GM18498 (cell line): ENCODE results near the gene CADPS.

Experiments
- ATAC-seq: cut with Tn5 transposase; IDR thresholded peaks from one replicate; pipeline ENCODE4 v1.9.1; 2021; ENCODE audit warnings: mild to moderate bottlenecking, moderate library complexity; ENCODE audit not compliant: unreplicated experiment

Gene CADPS

DNA sequence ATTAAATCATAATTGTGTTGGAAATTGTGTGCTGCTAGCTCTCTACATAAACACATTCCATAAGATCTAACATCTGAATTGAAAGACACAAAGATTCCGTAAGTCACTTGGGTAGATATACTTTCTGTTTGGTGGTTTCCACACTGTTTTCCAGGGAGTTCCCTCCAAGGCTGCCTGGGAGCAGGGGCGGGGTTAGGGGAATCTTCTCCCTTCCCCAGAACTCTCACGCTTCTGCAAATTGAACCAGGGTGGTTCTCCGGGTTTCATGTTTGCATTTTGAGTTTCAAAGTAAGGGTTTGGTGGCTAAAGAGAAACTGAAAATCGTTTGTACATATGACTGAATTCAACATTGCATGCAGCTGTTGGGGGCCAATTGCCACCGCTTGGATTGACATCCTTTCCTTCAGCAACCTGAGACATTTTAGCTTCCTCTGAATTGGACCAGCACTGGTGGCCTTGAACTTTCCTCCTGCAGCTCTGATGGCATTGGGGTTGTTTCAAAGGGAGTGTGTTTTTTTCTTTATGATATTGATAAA, 309.1 kb downstream of the CADPS start:
- no peak for ATAC-seq

- ATAC-seq: no peak
Measured at GRCh38 chr3:62562596-62562995, 312.6 kb downstream of the CADPS start.

DNA sequence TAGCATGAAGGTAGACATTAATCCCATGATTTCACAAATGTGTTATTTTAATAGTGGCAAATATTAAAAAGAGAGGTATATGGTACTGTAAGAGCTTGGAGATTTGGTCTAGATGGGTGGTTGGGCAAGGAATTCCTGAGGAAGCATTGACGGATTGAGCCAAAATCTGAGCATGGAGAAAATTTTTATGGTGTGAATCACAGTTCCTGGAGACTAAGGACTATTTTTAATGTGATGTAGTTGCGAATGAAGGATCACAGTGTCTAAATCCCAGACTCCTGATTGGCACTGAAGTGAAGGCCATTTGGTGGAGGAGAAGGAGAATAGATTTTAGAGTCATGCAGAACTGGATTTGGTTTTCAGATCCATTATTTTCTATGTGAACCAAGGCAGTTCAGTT, 313.2 kb downstream of the CADPS start:
- no peak for ATAC-seq

- no peak for ATAC-seq
Measured at GRCh38 chr3:62559831-62560445, 315.3 kb downstream of the CADPS start.

GRCh38 chr3:62558549-62559112, 316.6 kb downstream of the CADPS start:
- ATAC-seq: no peak

GRCh38 chr3:62557983-62558382, 317.2 kb downstream of the CADPS start:
- no peak for ATAC-seq

DNA sequence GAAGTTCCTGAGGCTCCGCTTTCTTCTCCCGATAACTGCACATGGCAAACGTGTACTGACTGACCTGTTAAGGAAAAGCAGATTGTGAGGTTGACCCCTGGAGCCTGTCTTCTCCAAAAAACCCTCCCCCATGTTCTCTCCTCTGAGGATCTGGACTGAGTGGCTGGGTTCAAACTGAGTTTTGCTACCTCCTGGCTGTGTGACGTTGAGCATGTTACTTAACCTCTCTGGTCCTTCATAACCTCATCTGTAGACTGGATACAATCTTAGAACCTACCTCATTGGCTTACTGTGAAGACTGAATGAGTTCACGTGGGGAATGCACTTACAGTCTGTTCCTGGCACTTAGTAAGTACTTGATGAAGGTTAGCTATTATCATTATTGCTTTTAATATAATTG, 317.8 kb downstream of the CADPS start:
- no peak for ATAC-seq

DNA sequence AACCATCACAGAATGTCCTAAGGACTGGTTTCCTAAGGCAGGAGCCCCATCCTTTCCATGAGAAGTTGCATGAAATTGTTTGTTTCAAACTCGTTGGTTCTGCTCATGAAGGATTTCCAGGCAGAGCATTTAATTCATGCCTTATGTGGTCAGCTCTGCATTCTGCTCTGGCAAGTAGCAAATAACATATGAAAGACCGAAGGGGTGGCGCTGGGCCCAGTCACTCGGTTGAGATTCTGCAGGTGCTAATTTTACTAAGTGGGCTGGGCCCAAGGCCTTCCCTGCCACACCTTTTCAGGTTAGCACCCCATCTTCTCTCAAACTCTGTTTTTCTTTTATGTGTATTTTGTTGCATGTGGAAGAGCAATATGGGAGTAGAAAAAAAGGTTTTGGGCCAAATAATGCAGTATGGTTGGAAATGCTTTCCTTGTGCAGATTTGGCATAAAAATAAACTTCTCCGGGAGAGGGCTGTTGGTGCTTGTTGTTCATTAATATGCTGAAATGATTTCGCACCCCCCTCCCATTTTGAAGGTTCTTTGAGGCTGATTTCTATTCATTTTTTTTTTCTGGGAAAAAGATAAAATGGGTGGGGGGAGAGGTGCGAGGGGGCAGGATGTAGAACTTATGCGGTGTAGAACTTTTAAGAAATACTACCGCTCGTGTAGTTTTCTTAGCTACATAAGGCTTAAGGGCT, 318.9 kb downstream of the CADPS start:
- ATAC-seq: no peak

- ATAC-seq: no peak
Measured at GRCh38 chr3:62554264-62554799, 320.9 kb downstream of the CADPS start.

GRCh38 chr3:62553811-62554210, 321.4 kb downstream of the CADPS start:
- ATAC-seq: no peak

DNA sequence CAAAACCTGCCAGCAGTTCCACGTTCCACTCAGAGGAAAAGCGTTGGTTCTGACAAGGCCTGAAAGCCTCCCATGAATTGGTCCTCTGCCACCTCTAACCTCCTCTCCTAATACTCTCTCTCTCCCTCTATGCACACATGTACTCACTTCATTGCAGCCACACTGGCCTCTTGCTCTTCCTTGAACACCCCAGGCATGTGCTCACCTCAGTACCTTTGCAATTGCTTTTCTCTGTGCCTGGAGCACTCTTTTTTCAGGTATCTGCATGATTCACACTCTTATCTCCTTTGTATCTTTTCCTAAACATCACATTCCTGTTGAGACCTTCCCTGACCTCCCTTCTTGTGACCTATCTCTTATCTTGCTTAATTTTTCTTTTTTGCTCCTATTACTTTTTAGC, 323.7 kb downstream of the CADPS start:
- no peak for ATAC-seq

- no peak for ATAC-seq
Measured at GRCh38 chr3:62550439-62550838, 324.8 kb downstream of the CADPS start.

DNA sequence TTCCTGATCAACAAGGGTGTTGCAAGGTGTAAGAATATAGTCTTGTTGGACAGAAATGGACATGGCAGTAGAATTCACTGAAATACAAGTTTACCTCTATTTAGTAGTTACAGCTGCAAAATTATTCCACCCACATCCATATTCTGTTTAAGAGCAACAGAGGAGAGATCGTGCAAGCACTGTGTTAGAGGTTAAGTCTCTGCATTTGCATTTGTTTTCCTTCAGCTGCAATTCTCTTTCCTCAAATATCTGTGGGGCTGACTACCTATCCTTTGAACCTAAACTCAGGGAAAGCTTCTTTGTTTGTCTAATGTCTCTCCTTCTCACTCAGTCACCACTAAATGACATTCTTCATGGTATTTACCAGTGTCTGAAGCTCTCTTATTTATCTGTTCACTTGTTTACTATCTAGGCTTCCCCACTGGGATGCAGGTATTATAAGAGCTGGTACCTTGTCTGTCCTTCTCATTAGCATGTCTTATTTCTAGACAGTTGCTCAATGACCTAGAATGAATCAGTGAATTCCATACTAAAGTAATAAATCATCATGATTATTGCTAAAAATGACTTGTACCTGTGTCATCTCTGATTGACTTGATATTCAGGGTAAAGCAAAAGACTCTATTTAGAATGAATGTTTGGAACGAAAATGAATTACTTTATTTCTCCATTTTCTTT, 326.5 kb downstream of the CADPS start:
- no peak for ATAC-seq

- ATAC-seq: no peak
Measured at GRCh38 chr3:62546266-62546665, 328.9 kb downstream of the CADPS start.

DNA sequence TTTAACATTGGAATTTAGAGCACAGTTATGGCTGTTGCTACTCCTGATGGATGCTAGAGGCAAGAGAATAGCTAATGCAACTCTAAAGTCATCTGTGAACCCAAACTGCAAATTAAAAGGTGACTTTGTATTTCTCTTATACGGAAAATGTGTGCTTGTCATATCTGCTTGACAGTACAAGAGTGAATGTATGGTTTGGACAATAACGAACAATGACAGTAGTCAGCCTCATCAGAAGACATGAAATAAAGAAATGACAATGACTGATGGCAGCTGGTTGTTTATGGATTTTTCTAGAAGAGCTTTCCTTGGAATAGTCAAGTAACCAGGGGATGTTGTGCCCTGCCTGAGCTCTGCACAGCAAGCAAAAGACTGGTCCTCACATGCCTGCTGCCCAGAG, 333.0 kb downstream of the CADPS start:
- ATAC-seq: no peak

DNA sequence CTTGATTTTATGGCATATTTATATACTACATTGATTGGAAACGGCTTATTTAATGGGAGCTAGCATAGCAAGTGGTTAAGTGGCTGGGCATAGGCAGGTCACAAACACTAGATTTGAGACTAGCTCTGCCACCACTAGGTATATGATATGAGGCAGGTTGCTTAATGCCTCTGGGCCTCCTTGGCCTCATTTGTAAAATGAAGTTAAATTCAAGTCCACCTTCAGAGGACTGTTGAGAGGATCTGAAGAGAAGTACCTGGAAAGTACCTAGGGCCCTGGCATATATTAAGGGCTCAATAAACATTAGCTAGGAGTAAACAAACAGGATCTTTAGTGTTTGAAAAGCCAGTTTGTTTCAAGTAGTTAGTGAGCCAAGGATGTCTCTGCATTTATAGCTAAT, 335.5 kb downstream of the CADPS start:
- ATAC-seq: no peak

- ATAC-seq: no peak
Measured at GRCh38 chr3:62538691-62539356, 336.4 kb downstream of the CADPS start.

GRCh38 chr3:62534326-62534725, 340.9 kb downstream of the CADPS start:
- ATAC-seq: no peak

GRCh38 chr3:62532796-62533195, 342.4 kb downstream of the CADPS start:
- no peak for ATAC-seq

DNA sequence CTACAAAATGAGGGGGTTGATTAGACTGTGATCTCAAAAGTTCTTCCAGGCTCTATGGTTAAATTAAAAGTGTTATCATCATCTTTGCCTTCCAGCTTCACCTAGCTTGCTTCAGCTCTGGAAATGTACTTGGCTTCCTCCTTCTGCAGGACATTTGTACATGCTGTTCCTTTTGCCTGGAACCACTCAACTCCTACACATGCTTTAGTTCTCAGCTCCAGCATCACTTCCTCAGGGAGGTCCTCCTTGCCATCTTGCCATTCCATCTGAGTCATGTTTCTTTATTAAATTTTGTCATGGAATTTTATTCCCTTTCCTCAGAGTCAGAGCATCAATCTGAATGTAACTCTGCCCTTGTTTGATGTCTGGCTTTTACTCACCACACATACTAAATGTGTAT, 343.2 kb downstream of the CADPS start:
- no peak for ATAC-seq

- ATAC-seq: no peak
Measured at GRCh38 chr3:62531493-62531892, 343.7 kb downstream of the CADPS start.
